ENCODE data around the gene POLR1A. TPM values are rescaled to one million over a fixed set of nuclear protein-coding genes. Genes with fewer than 3 reads are reported as not detected.

Gene POLR1A
- total and polyA plus RNA-seq, 12 donors = 3.9 to 25.8 (median 20.8) TPM

DNA sequence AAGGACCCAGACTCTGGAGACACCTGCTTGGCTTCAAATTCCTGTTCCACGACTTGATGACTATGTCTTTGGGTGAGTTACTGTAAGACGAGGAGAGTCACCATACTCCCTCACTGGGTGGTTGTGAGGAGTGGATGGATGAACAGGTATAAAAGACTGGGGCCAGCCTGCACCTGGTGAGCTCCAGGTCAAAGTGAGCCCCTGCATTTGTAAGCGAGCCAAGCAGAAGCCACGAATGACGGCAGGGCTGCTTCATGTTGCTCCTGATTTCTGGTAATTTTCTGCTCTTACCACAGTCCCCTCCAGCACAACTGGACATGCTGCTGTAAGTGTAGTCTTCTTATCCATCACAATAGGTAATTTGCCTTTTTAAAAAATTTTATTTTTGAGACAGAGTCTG is 86.6 kb downstream of the POLR1A start:
- Histone ChIP-seq H3K9me3 (peaks cover 0 to 11% (median 6%) of the 10 kb centered on the region in 11 donors), H3K36me3 (peaks cover 0 to 1% (median 0%) of the 10 kb centered on the region in 9 donors), H3K4me3 (no peak overlapping the region), H3K27ac (no peak overlapping the region), H3K27me3 (peaks cover 0 to 47% (median 23%) of the 10 kb centered on the region in 7 donors), H3K4me1 (peaks cover 6 to 32% (median 16%) of the 10 kb centered on the region in 9 donors)
- intact Hi-C loops (cut with DNase I) = no loop called here
- WGBS, 2 donors = 92 to 97% methylated on average over 5 of the region's 5 CpGs
- no peak for ATAC-seq
- DNase-seq = no peak
- TF ChIP-seq, protein P1, sequence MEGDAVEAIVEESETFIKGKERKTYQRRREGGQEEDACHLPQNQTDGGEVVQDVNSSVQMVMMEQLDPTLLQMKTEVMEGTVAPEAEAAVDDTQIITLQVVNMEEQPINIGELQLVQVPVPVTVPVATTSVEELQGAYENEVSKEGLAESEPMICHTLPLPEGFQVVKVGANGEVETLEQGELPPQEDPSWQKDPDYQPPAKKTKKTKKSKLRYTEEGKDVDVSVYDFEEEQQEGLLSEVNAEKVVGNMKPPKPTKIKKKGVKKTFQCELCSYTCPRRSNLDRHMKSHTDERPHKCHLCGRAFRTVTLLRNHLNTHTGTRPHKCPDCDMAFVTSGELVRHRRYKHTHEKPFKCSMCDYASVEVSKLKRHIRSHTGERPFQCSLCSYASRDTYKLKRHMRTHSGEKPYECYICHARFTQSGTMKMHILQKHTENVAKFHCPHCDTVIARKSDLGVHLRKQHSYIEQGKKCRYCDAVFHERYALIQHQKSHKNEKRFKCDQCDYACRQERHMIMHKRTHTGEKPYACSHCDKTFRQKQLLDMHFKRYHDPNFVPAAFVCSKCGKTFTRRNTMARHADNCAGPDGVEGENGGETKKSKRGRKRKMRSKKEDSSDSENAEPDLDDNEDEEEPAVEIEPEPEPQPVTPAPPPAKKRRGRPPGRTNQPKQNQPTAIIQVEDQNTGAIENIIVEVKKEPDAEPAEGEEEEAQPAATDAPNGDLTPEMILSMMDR (IDR thresholded peaks at IDR 0.05) = no peak

DNA sequence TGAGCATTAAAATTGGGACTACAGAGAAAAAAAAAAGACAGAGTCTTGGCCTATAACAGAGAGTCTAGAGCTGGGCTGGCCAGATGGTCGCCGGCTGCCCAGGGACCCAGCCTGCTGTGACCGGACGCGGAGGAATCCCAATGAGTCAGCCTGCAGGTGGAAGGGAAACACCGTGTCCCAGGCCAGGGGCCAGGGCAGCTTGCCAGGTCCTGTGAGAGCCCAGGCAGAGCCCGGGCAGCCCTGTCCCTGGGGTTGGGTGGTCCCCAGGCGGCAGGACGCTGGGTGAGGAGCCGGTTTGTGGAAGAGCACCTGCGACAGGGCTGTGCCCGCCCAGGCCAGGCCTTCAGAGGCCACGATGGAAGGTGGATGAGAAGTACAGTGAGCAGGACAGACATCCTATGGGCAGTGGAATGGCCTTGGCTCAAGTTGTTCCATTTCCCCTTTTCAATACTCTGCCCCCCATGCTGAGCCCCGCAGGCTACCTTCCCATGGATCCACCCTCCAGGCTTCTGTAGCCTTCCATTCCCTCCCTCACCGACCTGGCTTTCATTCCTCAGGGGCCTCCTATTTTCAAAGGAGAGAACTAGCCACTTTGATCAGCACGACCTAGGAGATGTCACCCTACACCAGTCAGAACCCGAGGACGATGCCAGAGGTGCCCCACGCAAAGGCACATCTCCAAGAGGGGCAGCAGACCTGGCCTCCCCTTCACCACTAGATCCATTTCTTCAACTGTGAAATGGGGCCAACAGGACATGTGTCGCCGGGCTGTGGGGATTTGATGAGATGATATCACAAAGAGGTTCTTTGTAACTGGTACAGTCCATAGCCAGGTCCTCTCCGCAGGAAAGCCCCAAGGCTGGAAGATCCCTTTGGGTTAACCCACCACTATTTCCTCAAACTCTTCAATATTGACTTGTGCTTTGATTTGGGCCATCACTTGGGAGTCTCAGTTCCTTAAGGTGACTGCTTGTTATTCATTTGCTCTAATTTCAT is 87.5 kb downstream of the POLR1A start:
- WGBS, 2 donors = 68 to 70% methylated on average over 22 of the region's 22 CpGs
- Histone ChIP-seq H3K27me3 (peaks cover 0 to 51% (median 23%) of the 10 kb centered on the region in 7 donors), H3K36me3 (no peaks in the 10 kb centered on the region), H3K27ac (peak overlapping the region in 1 of 10 donors; percentile 80), H3K9me3 (peaks cover 0 to 20% (median 6%) of the 10 kb centered on the region in 11 donors), H3K4me1 (peaks cover 6 to 32% (median 16%) of the 10 kb centered on the region in 9 donors), H3K4me3 (no peak overlapping the region)
- ATAC-seq = peak in 6 of 8 donors; percentile 51 to 70 (median 65)
- intact Hi-C loops (cut with DNase I) = no loop called here
- TF ChIP-seq, protein P1 (IDR thresholded peaks at IDR 0.05) = no peak
- peak in 1 of 2 donors; percentile 52 for DNase-seq

DNA sequence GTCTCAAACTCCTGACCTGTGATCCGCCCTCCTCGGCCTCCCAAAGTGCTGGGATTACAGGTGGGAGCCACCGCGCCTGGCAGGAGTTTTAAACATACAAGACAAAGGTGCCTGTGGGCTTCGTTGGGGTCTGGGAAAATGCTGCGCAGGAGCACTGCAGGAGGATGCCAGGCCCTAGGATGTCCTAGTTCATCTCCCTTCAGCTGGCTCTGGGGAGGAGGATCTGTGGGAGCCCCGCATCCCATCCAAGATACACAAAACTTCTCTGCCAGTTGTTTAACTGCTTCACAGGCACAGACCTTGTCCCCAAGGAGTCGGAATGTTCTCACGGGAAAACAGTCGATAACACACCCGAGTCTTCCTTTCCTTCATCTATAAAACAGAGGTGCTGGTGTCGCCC is 89.1 kb downstream of the POLR1A start:
- intact Hi-C loops (cut with DNase I) = no loop called here
- DNase-seq = no peak
- H3K9me3 ChIP-seq = peaks cover 0 to 22% (median 6%) of the 10 kb centered on the region in 11 donors
- peaks cover 0 to 51% (median 23%) of the 10 kb centered on the region in 7 donors for H3K27me3 ChIP-seq
- H3K4me3 ChIP-seq = no peak overlapping the region
- peaks cover 6 to 38% (median 16%) of the 10 kb centered on the region in 9 donors for H3K4me1 ChIP-seq
- TF ChIP-seq, protein P1 (IDR thresholded peaks at IDR 0.05) = no peak
- ATAC-seq = no peak
- no peaks in the 10 kb centered on the region for H3K36me3 ChIP-seq
- H3K27ac ChIP-seq = peak overlapping the region in 1 of 10 donors; percentile 80
- WGBS, 2 donors = 85% methylated on average over 12 of the region's 12 CpGs

DNA sequence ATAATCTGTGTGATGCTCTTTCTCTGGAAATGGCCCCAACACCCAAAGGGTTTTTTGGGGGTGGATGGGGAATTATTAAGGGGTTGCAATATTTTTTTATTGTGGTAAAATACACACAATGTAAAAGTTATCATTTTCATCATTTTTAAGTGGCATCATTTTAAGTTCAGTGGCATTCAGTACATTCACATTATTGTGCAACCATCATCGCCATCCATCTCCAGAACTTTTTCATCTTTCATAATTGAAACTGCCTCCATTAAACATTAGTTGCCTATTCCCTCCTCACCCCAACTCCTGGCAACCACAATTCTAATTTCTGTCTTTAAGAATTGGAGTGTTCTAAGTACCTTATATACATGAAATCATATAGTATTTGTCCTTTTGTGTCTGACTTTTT is 90.0 kb downstream of the POLR1A start:
- peaks cover 0 to 49% (median 23%) of the 10 kb centered on the region in 7 donors for H3K27me3 ChIP-seq
- H3K4me1 ChIP-seq = peaks cover 2 to 31% (median 13%) of the 10 kb centered on the region in 9 donors
- DNase-seq (no peak), ATAC-seq (no peak)
- intact Hi-C loops (cut with DNase I) = no loop called here
- H3K9me3 ChIP-seq = peaks cover 0 to 22% (median 6%) of the 10 kb centered on the region in 11 donors
- no peaks in the 10 kb centered on the region for H3K36me3 ChIP-seq
- no peak overlapping the region for H3K4me3 ChIP-seq
- H3K27ac ChIP-seq = no peak overlapping the region
- TF ChIP-seq, protein P1 (IDR thresholded peaks at IDR 0.05) = no peak
- WGBS, 2 donors = 93 to 97% methylated on average over 1 of the region's 1 CpG
